Activated T-cell treated with anti-CD3 and anti-CD28 coated beads for 1 hour (primary cell): Measurements from ENCODE around the gene ALG12.

Experiments used
- DNase-seq: peaks from one replicate; pipeline ENCODE4 v3.0.0-alpha.2; 2020; ENCODE audit warnings: low read depth

Gene ALG12

DNA sequence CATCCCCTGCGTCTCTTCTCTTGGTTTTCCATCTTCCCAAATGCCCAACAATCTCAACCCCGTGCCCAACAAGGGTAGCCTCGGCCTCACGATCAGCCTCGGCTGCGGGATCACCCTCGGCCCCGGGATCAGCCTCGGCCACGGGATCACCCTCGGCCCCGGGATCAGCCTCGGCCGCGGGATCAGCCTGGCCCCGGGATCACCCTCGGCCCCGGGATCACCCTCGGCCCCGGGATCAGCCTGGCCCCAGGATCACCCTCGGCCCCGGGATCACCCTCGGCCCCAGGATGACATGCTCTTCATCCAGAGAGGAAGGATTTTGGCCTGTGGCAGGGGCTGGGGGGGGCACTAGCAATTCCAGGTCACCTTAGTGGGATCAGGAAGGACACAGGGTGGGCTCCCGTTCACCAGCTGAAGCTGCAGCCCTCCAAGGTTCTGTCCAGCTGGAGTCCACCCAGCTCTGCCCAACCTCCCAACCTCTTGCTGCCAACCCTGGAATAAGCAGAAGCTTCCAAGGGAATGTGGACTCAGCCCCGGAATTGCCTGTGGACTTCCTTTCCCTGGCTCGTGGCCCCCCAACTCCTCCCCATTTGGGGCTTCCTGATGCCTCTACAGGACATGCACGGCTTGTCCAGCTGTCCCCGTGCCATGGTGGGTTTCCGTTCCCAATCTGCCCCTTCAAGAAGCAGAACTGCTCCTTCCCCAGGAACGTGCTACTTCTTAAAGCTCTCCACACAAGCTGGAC, 6.2 kb downstream of the ALG12 start:
- no peak for DNase-seq

DNA sequence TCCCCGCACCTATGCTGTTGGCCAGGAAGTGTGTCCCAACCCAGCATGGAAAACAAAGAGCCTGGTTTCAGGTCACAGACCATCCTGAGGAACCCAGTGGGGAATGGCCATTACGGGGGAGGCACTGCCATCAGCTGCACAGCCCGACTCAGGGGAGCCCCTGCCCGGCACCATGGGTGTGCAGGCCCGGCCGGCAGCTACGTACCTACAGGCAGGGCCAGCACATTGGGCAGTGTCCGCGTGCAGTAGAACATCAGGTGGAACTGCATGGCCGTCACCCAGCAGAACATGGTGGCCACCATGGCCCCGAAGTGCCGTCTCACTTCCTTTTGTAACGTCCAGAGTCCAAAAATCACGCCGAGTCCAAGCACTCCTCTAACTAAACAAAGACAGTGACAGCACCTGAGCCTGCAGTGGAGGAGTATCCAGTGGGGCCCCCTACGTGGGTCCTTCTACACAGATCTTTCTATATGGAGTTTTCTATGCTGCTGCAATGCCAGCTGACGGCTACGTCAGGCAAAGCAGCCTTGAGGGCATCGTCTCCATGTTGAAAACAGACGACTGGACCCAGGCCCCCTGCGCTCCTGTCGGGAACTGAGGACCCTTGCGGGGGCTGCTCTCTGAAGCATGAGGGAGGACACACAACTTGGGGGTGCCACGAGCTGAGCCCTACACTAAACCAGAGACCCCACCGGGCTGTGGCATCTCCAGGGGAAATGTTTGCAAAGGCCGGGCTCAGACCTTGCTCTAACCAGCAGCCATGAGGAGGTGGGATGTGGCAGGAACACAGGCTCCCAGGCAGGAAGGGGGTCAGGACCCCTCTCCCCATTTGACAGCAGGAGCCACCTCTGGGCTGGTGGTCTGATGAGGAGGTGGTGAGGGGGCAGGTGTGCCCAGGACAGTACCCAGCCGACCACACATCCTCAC, 7.7 kb downstream of the ALG12 start:
- no peak for DNase-seq

DNA sequence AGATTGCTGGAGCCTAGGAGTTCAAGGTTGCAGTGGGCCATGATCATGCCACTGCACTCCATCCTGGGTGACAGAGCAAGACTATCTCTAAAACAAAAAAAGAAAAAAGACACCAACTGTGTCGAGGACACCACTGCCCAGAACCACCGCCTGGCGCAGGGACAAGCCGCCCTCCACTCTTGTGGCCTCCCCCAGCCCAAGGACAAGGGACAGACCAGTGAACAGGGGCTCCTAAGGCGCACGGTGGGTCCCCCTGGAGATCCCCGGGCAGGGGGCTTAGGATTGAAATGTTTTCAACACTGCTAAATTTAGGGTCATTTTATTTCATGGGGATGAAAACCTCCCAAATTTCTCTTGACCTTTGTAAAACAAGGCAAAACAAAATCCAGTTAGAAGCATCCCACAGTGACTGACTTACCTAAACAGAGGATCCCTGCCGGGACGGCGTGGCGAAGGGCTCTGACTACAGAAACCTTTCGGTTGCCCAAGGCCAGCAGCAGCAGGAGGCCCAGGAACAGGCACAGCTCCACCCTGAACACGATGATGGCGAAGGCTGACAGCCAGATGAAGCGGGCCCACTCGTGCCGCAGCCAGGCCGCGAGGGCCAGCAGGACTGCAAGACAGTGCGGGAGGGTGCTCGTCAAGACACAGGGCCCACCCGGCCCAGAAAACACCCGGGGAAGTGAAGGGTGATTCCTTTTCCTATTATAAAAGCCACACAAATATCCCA, 8.6 kb downstream of the ALG12 start:
- DNase-seq = no peak

DNA sequence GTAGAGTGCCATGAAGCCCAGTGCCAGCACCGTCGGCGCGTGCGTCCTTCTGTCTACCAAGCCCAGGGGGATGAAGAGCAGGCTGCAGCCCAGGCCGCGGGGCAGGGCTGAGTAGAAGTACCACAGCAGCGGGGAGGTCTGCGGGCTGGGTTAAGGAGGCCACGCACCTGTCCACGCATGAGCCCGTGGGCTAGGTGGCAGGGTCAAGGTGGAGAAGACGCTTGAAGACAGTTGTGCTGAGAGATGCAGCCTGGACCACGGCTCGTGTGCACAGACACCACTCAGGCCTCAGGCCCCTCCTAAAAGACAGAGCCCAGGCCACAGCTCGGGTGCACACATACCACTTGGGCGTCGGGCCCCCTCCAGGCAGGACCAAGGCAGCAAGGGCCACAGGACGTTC, 10.4 kb downstream of the ALG12 start:
- no peak for DNase-seq

DNA sequence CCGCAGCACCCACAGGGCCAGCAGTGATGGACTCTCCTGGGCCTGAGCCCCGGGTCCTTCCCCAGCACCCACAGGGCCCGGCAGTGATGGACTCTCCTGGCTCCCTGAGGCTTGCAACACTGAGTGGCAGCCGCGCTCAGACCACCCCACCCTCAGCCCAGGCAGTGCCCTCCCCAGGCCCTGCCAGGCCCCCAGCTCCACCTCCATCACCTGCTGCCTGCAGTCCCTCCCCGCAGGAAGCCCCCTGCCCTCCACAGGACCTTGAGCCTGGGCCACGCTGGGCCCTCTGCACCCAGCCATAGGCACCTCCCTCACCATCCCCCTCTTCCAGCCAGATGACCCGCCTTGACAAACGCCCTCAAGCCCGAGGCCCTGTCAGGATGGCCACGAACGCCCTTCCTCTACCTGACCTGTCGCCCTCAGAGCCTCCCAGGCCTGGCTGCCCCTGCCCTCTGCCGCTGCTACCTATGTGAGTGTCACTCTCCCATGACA, 11.4 kb downstream of the ALG12 start:
- no peak for DNase-seq

DNA sequence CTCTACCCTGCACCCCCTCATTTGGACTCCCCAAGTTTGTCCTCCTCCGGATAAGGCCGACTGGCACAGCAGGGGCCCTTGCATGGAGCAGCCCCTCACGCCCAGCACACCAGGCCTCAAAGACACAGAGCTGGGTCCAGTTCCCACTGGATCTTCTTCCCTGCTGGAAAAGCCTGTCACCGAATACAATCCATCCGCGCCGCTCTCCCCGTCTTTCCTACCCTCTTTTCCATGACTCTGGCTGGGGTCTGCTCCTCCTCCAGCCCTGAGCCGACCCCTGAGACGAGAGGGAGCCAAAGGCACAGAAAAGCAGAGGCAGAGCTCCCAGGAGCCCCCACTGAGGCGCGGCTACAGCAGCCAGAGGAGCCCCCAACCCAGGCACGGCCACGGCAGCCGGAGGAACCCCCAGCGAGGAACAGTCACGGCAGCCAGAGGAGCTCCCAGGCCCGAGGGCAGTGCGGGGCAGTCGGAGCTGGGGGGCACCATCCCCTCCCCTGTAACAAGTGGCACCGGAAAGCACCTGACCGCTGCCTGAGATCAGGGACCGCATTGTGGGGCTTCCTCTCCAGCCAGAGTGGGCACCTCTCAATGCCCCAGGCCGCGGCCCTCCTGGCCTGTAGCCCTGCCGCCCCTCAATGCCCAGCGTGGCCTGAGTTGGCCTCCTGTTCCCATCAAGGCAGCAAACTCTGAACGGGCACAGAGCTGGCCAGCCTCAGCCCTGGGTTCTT, 12.0 kb downstream of the ALG12 start:
- DNase-seq = no peak

DNA sequence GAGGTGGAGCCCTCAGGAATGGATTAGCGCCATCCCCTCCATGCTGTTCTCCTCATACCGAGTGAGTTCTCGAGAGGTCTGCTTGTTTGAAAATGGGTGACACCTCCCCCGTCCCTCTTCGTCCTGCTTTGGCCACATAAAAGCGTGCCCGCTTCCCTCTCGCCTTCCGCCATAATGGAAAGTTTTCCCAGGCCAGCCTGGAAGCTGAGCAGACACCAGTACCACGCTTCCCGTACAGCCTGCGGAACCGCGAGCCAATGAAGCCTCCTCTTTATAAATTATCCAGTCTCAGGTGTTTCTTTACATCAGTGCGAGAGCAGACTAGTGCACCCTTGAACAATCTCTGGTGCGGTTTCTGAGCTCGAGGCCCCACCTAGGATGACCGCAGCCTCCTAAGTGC, 12.8 kb downstream of the ALG12 start:
- no peak for DNase-seq

DNA sequence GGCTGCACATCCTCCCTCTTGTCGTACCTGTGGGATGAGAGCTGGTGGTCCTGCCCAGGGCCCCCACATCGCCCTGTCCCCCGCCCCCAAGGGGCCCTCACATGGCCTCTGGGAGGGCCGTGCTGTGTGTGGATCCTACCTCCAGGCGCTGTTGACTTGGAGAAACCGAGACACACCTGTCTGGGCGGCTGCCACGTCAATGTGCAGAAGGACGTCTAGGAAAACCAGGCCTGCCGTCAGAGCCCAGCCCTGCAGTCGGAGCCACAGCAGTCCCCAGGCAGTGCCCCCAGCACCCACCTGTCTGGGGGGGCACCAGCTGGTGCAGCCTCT, 14.2 kb downstream of the ALG12 start:
- DNase-seq = no peak

DNA sequence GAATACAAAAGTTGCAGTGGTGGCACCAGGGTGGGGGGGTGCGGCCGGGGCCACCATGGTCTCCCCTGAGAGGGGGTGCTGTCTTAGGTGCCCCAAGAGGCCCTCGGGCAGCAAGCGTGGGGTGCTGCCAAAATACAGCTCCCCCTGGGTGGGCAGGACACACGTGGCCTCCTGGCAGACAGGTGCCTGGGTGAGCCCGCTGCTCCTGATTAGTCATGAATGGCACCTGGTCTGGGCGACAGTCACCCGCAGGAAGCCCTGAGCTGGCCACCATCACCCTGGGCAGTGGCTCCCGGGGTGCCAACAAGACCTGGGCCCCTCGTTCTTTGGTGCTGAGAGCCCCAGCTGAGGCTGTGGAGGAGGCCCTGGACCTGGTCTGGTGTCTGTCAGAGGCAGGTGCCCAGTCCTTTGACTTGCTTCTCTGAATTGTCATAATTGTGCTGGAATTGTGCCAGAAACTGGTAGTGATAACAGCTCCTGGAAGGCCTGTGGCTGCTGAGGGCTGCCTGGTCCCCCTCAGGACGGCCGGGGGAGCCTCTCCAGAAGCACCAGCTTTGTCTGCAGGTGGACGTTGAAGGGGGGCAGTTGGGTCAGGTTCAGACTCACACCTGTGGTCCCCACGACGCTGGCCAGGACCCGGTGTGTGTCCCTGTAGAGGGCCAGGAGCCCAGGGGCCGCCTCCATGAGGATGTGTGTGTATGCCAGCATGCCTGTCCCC, 14.8 kb downstream of the ALG12 start:
- no peak for DNase-seq

DNA sequence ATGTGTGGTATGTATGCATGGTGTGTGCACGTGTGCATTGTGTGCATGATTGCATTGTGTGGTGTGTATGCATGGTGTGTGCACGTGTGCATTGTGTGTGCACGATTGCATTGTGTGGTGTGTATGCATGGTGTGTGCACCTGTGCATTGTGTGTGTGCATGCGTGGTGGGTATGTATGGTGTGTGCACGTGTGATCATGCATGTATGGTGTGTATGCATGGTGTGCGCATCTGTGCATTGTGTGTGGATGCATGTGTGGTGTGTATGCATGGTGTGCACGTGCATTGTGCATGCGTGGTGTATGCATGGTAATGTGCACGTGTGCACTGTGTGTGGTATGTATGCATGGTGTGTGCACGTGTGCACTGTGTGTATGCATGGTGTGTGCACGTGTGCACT, 16.8 kb downstream of the ALG12 start:
- no peak for DNase-seq

DNA sequence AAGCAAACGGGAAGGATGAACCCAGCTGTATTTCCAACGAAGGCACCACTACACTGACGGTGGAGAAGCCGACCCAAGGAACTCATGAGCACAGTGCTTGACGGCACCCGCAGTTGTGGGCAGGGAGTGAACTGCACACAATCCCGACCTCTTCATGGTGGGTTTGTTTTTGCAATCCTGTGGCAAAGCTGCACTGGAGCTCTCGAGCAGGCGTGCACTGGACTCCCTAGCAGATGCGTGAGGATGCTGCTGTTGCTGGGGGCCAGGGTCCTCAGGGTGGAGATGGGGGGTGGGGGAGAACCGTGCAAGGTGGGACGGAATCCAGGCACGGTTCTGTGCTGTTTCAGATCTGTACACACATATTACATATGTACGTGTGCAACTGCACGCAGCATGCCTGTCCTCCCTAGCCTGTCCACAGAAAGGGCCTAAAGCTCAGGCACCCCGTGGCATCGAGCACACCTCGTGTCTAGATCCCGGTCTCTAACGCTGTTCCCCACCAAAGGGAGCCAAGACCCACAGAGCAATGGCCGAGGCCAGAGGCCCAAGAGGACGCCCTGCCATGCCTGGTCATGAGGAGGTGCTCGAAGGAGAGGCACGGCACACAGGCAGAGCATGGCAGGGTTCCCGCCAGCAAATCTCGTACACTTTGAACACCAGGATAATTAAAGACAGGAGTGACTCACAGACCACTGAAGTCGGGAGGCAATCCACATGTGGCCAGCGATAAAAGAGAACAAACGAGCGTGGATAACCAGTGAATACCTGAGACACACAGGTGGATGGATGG, 17.6 kb downstream of the ALG12 start:
- DNase-seq = no peak

DNA sequence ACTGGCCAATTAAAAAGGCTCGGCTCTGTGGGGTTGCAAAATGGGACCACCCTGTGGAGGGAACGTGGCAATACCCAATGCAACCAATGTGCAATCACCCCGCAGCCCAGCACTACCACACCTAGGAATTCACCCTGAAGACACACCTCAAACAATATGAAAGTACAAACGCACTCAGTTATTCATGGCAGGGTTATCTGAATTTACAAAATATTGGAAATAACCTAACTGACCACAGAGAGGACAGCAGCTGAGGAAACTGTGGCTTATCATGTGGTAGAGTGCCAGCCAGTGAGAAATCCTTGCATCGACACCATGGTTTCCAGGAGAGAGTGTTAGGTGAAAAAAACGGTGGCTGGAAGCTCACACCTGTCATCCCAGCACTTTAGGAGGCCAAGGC, 18.7 kb downstream of the ALG12 start:
- no peak for DNase-seq

DNA sequence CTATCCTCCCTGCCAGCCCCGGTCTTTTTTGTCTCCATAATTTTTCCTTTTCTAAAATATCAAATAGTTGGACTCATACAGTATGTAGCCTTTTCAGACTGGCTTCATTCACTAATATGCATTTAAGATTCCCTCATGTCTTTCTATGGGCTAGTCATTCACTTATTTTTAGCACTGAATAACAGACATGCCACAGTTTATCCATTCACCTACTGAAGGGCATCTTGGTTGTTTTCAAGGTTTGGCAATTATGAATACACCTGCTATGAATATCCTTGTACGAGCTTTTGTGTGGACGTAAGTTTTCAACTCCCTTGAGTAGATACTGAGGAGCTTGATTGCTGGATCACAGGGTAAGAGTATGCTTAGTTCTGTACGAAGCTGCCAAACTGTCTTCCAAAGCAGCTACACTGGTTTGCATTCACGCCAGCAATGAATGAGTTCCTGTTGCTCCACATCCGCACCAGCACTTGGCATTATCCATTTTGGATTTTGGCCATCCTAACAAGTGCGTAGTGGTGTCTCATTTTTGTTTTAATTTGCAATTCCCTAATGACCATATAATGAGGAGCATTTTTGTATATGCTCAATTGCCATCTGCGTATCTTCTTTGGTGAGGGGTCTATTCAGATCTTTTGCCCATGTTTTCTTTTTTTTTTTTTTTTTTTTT, 21.1 kb downstream of the ALG12 start:
- DNase-seq = no peak

DNA sequence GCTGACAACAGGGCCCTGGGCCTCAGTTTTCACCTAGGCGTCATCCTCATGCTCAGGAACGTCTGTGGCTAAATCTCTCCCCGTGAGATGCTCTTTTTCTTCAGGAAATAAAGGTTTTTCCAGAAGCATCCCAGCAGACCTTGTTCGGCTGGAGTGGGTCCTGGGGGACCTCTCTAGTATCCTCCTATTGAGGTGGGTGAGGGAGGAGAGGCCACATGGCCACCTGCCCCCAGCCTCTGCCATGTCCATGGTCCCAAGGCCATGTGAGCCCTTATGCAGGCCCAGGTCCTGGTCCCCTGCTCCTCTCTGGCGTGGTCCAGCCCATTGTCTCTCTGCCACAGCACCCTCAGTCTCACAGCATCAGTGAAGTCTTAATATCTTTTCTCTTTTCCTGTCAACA, 22.0 kb downstream of the ALG12 start:
- DNase-seq = no peak

DNA sequence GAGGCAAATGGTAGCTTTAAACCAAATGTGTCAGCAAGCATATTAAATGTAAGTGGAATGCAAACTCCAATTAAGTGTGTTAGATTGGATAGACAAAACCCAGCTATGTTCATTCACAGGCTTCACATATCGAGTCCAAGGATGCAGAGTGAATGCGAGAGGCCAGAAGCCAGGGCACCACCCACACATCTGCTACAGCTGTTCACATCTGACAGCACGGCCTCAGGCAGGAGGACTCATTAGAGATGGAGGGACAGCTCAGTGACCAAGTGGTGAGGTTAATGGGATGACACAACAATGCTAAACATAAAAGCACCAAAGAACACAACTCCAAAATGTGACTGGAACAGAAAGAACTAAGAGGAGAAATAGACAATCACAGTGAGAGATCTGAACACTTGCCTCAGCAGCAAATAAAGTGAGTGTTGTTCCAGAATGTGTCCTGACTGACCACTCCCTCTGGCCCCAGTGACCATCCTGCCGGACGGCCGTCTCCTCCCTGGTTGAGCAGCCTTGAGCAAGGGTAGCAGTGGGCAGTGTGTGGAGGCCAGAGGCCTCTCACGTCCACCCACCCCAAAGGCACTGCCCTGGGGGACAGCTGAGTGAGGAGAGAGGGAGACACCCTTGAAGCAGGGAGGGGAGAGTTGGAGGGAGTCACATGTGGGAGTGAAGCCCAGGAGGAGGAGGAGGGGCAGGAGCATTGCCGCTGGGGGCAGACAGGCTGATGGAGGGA, 23.8 kb downstream of the ALG12 start:
- DNase-seq = no peak

DNA sequence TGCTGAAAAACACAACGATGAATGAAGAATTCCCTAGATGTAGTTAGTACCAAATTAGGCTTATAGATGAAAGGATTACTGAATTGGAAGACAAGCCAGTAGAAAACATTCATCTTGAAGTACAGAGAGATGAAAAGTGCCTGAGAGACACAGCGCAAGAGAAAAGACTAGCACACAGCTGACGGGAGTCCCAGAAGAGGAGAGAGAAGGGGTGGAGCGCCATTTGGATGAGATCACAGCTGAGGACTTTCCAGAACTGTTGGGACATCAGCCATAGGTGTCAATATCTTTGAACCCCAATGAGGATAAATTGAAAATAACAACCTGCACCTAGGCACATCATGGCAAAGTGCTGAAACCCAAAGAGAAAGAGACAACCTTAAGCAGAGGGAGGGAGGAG, 25.2 kb downstream of the ALG12 start:
- DNase-seq = no peak

DNA sequence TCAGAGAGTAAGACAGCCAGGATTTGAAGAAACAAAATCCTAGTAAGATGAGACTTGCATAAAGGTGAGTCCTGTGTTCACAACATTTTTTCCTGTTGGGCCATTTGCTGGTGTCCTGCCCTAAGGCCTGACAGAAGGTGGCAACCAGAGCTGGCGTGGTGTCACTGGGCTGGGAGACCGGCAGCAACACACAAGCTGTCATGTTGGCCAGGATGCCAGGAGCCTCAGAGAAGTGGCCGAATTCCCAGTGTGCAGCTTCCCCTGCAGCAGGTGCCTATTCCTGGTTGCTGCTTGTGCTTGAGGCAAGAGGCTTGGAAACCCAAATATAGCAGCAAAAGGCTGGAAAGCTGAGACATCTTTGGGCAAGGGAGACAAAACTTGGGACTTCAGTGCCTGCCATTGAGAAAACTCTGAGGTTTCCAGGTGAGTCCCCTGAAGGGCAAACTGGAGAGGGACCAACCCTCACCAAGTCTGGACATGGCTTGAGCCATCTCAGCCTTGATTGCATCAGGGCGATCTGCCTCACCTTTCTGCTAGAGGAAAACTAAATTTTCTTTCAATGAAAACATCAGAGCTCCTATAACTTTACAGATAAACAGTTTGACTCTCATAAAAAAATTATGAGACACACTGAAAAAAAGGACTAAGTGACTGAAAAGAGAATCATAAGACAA, 25.9 kb downstream of the ALG12 start:
- DNase-seq = no peak

DNA sequence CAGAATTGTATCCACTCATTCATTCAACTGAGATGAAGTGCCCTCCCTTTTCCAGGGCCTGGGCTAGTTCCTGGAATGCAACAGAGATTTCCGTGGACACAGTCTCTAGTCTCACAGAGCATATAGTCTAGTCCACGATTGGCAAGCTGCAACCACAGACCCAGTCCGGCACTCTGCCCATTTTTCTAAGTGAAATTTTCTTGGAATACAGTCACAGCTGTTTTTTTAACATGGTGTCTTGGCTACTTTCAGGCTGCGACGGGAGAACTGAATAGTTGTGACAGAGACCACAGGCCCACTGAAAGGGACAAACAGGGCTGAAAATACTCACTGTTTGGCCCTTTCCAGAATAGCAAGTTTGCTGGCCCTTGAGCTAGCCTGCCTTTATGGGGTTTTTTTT, 29.2 kb downstream of the ALG12 start:
- no peak for DNase-seq

DNA sequence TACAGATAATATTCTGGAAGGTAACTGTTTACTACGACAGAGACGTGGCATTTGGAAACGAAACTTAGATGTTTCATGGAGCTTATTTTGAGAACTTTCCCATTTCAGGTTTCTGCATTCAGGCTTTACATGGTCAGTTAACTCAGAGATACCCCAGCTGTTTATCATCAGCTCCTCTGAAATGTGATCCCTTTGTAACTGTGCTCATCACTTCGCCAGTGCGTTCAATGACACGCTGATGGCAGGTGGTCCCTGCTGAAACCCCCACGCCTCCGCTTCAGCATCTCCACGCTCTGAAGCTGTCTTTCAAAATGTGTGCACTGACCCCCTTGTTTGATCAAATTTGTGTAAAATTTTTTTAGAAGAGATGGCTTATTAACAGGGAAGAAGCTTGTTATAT, 30.5 kb downstream of the ALG12 start:
- no peak for DNase-seq
